Omental fat pad (tissue), 4 donors: ENCODE data around the gene RNF40. TPM values are rescaled to one million over a fixed set of nuclear protein-coding genes. Genes with fewer than 3 reads are reported as not detected.

Experiments used
- ATAC-seq: fragments of 150-250 bp; one replicate; pipeline ENCODE4 v1.9.1; 2016; ENCODE audit warnings: mild to moderate bottlenecking, moderate library complexity; ENCODE audit not compliant: low FRiP score
- DNase-seq: peaks from one replicate; pipeline ENCODE4 v3.0.0-alpha.2; 2019; ENCODE audit warnings: low spot score
- CTCF ChIP-seq, 3 donors: fragments of 450-650 bp; IDR thresholded peaks; one replicate each; pipeline ENCODE4 v1.5.1; 2016 to 2017; ENCODE audit warnings: antibody characterized with exemption in 3 of 3, mild to moderate bottlenecking in 3 of 3, moderate library complexity in 2 of 3
- total RNA-seq, 4 donors: library from RNA; depleted of rRNA; stranded (reverse); fragments of >200 nt; gene quantifications; one replicate each; pipeline ENCODE4 v1.1.0, GENCODE V29; 2016

The RNF40 gene
- total RNA-seq, 4 donors from 2014 or later = 53.9 to 77.7 (median 69.5) TPM

DNA sequence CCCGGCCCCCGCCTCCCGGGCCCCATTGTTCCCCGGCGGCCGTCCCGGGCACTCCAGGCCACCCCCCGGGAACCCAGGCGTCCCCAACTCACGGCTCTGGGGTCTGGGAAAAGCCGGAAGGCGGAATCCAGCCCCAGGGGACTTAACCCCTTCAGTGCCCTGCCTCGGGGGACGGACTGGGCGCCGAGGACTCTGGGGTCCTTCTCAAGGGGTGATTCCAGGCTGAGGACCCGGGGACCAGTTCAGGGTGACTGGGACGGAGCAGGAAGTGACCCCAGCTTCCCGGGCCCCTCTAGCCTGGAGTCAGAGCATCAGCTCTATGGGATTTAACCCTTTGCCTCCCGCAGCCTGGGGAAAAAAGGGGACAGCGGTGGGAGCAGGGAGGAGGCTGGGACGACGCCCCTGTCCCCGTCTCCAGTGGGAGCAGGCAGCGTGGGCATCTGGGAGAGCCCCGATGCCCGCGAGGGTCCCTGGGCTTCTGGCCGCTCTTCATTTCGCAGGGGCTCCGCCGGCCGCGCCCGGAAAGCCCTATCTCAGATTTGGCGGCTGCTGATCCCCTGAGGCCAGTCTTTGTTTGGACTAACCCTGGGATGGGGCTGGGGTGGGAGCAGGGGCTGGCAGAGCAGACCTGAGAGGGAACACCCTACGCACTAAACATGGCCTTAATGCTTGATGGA is 25.0 kb downstream of the RNF40 start, which contains the start of gene ZNF629:
Gene ZNF629 (minus strand): TSS at position 270 of the 677 bp plus-strand sequence. CDS start 2,723 bp downstream, outside the sequence.
- no peak for TF ChIP-seq CTCF (IDR thresholded peaks at IDR 0.05)
- ATAC-seq (peak; percentile 91), DNase-seq (peak; percentile 34)

- ATAC-seq (no peak), DNase-seq (no peak)
- no peak for TF ChIP-seq CTCF (IDR thresholded peaks at IDR 0.05)
Measured at GRCh38 chr16:30787613-30788378, 25.7 kb downstream of the RNF40 start.

GRCh38 chr16:30793508-30794069 is 31.5 kb downstream of the RNF40 start:
- TF ChIP-seq CTCF (IDR thresholded peaks at IDR 0.05) = no peak
- ATAC-seq (no peak), DNase-seq (no peak)

DNA sequence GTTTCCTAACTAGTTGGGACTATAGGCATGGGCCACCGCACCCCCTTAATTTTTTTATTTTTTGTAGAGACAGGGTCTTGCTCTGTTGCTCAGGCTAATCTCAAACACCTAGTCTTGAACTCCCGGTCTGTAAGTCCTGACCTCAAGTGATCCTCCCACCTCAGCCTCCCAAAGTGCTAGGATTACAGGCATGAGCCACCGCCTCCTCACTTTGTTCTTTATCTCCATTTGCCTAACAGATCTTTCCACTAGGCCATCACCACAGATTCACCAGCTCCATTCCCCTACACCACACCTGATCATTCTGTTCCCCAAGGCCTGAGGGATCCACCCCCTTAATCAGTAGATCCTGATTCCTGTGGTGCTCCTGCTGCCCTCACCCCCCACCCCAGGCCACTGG is 32.5 kb downstream of the RNF40 start:
- DNase-seq (no peak), ATAC-seq (no peak)
- no peak for TF ChIP-seq CTCF (IDR thresholded peaks at IDR 0.05)

- DNase-seq (no peak), ATAC-seq (no peak)
- TF ChIP-seq CTCF (IDR thresholded peaks at IDR 0.05) = no peak
Measured at GRCh38 chr16:30797670-30798309, 35.7 kb downstream of the RNF40 start.

GRCh38 chr16:30802936-30803335 is 40.8 kb downstream of the RNF40 start:
- DNase-seq = no peak
- no peak for TF ChIP-seq CTCF (IDR thresholded peaks at IDR 0.05)

More at GRCh38 chr16:30802936-30803335, 40.8 kb downstream of the RNF40 start:
- no peak for ATAC-seq
